Cardiac muscle cell (in vitro differentiated cells and primary cell): ENCODE data around the gene LDB2. TPM values are rescaled to one million over a fixed set of nuclear protein-coding genes. Genes with fewer than 3 reads are reported as not detected.

Experiments
- DNase-seq, 2 donors: peaks; one replicate each; pipeline versions ENCODE4 v3.0.0 to v3.0.0-alpha.2; 2010 to 2017; ENCODE audit warnings: low read depth in 1 of 2, low spot score in 1 of 2
- H3K27ac ChIP-seq: fragments of 200-600 bp; sonication (generic); 2 replicates; pipeline ENCODE4 v1.5.1; 2016
- H3K27me3 ChIP-seq: fragments of 200-600 bp; sonication (generic); 2 replicates; pipeline ENCODE4 v1.6.0; 2016; ENCODE audit warnings: control low read depth
- H3K36me3 ChIP-seq: fragments of 200-600 bp; sonication (generic); 2 replicates; pipeline ENCODE4 v1.5.1; 2016; ENCODE audit warnings: control low read depth
- H3K4me1 ChIP-seq: fragments of 200-600 bp; sonication (generic); 2 replicates; pipeline ENCODE4 v1.8.1; 2017; ENCODE audit warnings: low read depth, mild to moderate bottlenecking, mixed run types
- H3K4me3 ChIP-seq: fragments of 200-600 bp; sonication (generic); 2 replicates; pipeline ENCODE4 v1.5.1; 2016; ENCODE audit warnings: mild to moderate bottlenecking
- H3K9me3 ChIP-seq: fragments of 200-600 bp; sonication (generic); 2 replicates; pipeline ENCODE4 v1.5.1; 2017; ENCODE audit warnings: low read depth, mild to moderate bottlenecking, control low read depth
- CTCF ChIP-seq: IDR thresholded peaks from 2 replicates; pipeline ENCODE4 v1.5.1; 2012; ENCODE audit warnings: low read depth, mild to moderate bottlenecking, low read length
- polyA plus RNA-seq: library from polyadenylated mRNA; unstranded; fragments of >200 nt; fragmentation: Nextera tagmentation; extraction: Ambion mirVana; gene quantifications from 2 replicates; pipeline ENCODE4 v1.2.1, GENCODE V29; 2016
- total RNA-seq: library from RNA; depleted of rRNA; stranded (reverse); fragments of >200 nt; gene quantifications from 2 replicates; pipeline ENCODE4 v1.2.3, GENCODE V29; 2016

The LDB2 gene
- total and polyA plus RNA-seq, 2 experiments from 2014 or later = 10.4 to 12.4 TPM

DNA sequence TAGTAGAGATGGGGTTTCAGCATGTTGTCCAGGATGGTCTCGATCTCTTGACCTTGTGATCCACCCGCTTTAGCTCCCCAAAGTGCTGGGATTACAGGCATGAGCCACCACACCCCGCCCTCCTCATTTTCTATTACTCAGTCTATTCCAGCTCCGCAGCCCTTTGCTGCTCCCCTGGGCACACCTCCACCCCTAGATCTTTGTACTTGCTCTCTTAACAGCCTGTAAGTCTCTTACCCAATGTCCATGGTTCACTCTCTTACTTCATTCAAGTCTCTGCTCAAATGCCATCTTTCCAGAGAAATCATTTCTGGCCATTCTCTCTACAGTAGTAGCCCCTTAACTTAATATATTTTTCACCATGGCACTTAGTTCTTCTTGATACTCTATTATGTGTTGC lies 64.7 kb downstream of the LDB2 start:
- no peak overlapping the region for H3K4me3 ChIP-seq
- H3K4me1 ChIP-seq = peaks cover 3% of the 10 kb centered on the region
- DNase-seq = no peak
- H3K9me3 ChIP-seq = no peaks in the 10 kb centered on the region
- no peak for TF ChIP-seq CTCF
- H3K36me3 ChIP-seq = no peaks in the 10 kb centered on the region
- H3K27ac ChIP-seq = no peak overlapping the region
- H3K27me3 ChIP-seq = no peaks in the 10 kb centered on the region

GRCh38 chr4:16830081-16830480 lies 68.4 kb downstream of the LDB2 start:
- Histone ChIP-seq H3K4me1 (peaks cover 3% of the 10 kb centered on the region), H3K27me3 (no peaks in the 10 kb centered on the region), H3K36me3 (no peaks in the 10 kb centered on the region), H3K27ac (no peak overlapping the region), H3K4me3 (no peak overlapping the region), H3K9me3 (no peaks in the 10 kb centered on the region)
- no peak for TF ChIP-seq CTCF
- no peak for DNase-seq

DNA sequence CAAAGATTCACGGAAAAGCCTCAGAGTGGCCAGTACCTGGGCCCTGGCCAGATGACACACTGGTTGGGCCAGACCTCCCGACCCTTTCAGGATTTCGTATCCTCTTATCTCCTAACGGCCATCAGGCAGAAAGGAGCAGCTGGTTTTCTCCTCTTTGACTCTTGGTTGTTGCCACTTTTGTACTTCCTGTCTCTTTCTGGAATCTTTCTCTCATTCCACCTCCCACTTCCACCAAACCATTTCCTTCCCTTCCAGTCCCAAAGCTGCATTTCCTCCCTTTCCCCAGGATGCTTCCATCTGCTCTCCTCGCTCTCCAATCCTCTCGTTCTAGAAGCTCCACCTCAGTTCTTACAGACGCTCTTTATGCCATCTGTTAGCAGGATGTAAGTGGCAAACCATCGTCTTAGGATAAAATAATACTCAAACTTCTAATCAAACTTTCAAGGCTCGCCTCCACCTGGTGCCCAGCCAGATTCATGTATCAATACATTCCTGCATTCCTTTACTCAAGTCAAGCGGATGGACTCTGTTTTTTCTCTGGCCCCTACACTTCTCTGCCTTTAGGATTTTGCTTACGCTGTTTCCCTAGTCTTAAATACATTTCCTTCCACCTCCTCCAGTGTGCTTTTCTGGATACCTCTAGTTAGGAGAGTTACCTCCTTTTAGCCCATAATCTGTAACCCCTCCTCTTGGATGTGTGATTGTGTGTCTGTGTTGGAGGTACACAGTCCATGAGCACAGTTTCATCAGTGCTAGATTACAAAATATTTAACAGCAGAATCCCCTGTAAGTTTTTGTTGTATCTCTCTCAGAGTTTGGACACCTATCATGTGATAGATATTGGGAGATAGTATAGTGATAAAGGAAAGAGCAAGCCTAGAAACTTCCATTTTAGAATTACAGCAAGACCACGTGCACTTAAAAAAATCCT lies 70.4 kb downstream of the LDB2 start:
- H3K36me3 ChIP-seq = no peaks in the 10 kb centered on the region
- DNase-seq = peak in 1 of 2 donors; percentile 14

GRCh38 chr4:16827045-16827444 lies 71.4 kb downstream of the LDB2 start:
- TF ChIP-seq CTCF = no peak
- H3K27ac ChIP-seq = no peak overlapping the region
- no peak for DNase-seq

More for the DNA sequence above, 70.4 kb downstream of the LDB2 start:
- H3K27me3 ChIP-seq = no peaks in the 10 kb centered on the region
- H3K27ac ChIP-seq = no peak overlapping the region
- no peak overlapping the region for H3K4me3 ChIP-seq
- H3K4me1 ChIP-seq = peaks cover 3% of the 10 kb centered on the region
- no peaks in the 10 kb centered on the region for H3K9me3 ChIP-seq
- TF ChIP-seq CTCF = no peak

GRCh38 chr4:16826406-16826910 lies 72.0 kb downstream of the LDB2 start:
- Histone ChIP-seq H3K4me3 (no peak overlapping the region), H3K27ac (no peak overlapping the region), H3K27me3 (no peaks in the 10 kb centered on the region), H3K9me3 (no peaks in the 10 kb centered on the region), H3K4me1 (peaks cover 5% of the 10 kb centered on the region), H3K36me3 (no peaks in the 10 kb centered on the region)
- no peak for TF ChIP-seq CTCF
- DNase-seq = no peak

More at GRCh38 chr4:16827045-16827444, 71.4 kb downstream of the LDB2 start:
- no peaks in the 10 kb centered on the region for H3K27me3 ChIP-seq
- H3K4me1 ChIP-seq = peaks cover 3% of the 10 kb centered on the region
- no peaks in the 10 kb centered on the region for H3K36me3 ChIP-seq
- H3K4me3 ChIP-seq = no peak overlapping the region
- no peaks in the 10 kb centered on the region for H3K9me3 ChIP-seq
